Caco-2 (cell line): ENCODE data around the gene FMR1. TPM values are rescaled to one million over a fixed set of nuclear protein-coding genes. Genes with fewer than 3 reads are reported as not detected.

Source experiments
- BruUV-seq: library from RNA; stranded (reverse); fragments of 400-500 nt; replicated peaks from 2 replicates; lab custom pipeline; 2021; lab: Mats Ljungman, UMichigan
- CTCF ChIA-PET: fragments of 300-600 bp; sonication (Branson Sonifier 250); formaldehyde crosslinking; loops from one replicate; lab custom pipeline; 2022; ENCODE audit warnings: antibody characterized with exemption; lab: Charles Lee
- POLR2A ChIA-PET: fragments of 300-600 bp; sonication (Branson Sonifier 250); formaldehyde crosslinking; loops from one replicate; lab custom pipeline; 2022; ENCODE audit warnings: antibody characterized with exemption; lab: Charles Lee
- DNase-seq, 2 experiments: peaks; one replicate each; pipeline versions ENCODE4 v3.0.0 to v3.0.0-alpha.2; 2020 to 2022
- H3K27me3 ChIP-seq: replicated peaks from 2 replicates; pipeline ENCODE4 v1.6.0; 2011; ENCODE audit warnings: low read length; ENCODE audit not compliant: control insufficient read depth, insufficient read depth
- H3K36me3 ChIP-seq: 2 replicates; pipeline ENCODE4 v1.5.1; 2011; ENCODE audit warnings: low read length; ENCODE audit not compliant: control insufficient read depth, insufficient read depth
- H3K4me1 ChIP-seq: fragments of 250-450 bp; sonication (Bioruptor Pico); 2 replicates; pipeline ENCODE4 v1.5.1; 2020; ENCODE audit warnings: mild to moderate bottlenecking
- H3K4me3 ChIP-seq: 2 replicates; pipeline ENCODE4 v1.5.1; 2011; ENCODE audit warnings: low read depth, mild to moderate bottlenecking, control low read depth, low read length
- H3K9me3 ChIP-seq: fragments of 250-450 bp; sonication (Bioruptor Pico); 2 replicates; pipeline ENCODE4 v1.5.1; 2020; ENCODE audit warnings: mild to moderate bottlenecking, moderate library complexity
- H3K27ac Mint-ChIP-seq: one replicate; pipeline ENCODE4 v1.8.0; 2022; ENCODE audit warnings: mixed read lengths; ENCODE audit not compliant: unreplicated experiment
- H3K27me3 Mint-ChIP-seq: one replicate; pipeline ENCODE4 v1.8.0; 2022; ENCODE audit warnings: mixed read lengths; ENCODE audit not compliant: insufficient read depth, unreplicated experiment
- H3K36me3 Mint-ChIP-seq: one replicate; pipeline ENCODE4 v1.8.0; 2022; ENCODE audit warnings: mild to moderate bottlenecking, mixed read lengths; ENCODE audit not compliant: insufficient read depth, unreplicated experiment
- H3K4me1 Mint-ChIP-seq: one replicate; pipeline ENCODE4 v1.8.0; 2022; ENCODE audit warnings: low read depth, mixed read lengths; ENCODE audit not compliant: unreplicated experiment
- H3K4me3 Mint-ChIP-seq: one replicate; pipeline ENCODE4 v1.8.0; 2022; ENCODE audit warnings: mild to moderate bottlenecking, moderate library complexity, mixed read lengths; ENCODE audit not compliant: unreplicated experiment
- H3K9me3 Mint-ChIP-seq: one replicate; pipeline ENCODE4 v1.8.0; 2022; ENCODE audit warnings: mixed read lengths; ENCODE audit not compliant: unreplicated experiment
- intact Hi-C: fragments of 100-400 bp; cut with micrococcal nuclease; formaldehyde crosslinking; loops from one replicate; pipeline ENCODE4 v1.10.0; 2022; ENCODE audit not compliant: unreplicated experiment
- total RNA-seq: library from RNA; stranded (reverse); gene quantifications from 2 replicates; pipeline ENCODE4 v1.2.3, GENCODE V29; 2022
- TF ChIP-seq, protein P1 (sequence below), 2 experiments: fragments of 200-600 bp in 1 of 2; IDR thresholded peaks; 1 replicate in 1 of 2; 2 replicates in 1 of 2; pipeline versions ENCODE4 v1.5.1 to v1.8.0; 2011 to 2022; ENCODE audit warnings: antibody characterized with exemption in 1 of 2, control low read depth in 1 of 2, inconsistent platforms in 1 of 2, low read depth in 1 of 2, low read length in 1 of 2, mild to moderate bottlenecking in 1 of 2, moderate library complexity in 1 of 2; ENCODE audit not compliant: insufficient read depth in 1 of 2, severe bottlenecking in 1 of 2, unreplicated experiment in 1 of 2

Gene FMR1
- total RNA-seq, 1 experiment from 2014 or later, result 53.8 TPM

DNA sequence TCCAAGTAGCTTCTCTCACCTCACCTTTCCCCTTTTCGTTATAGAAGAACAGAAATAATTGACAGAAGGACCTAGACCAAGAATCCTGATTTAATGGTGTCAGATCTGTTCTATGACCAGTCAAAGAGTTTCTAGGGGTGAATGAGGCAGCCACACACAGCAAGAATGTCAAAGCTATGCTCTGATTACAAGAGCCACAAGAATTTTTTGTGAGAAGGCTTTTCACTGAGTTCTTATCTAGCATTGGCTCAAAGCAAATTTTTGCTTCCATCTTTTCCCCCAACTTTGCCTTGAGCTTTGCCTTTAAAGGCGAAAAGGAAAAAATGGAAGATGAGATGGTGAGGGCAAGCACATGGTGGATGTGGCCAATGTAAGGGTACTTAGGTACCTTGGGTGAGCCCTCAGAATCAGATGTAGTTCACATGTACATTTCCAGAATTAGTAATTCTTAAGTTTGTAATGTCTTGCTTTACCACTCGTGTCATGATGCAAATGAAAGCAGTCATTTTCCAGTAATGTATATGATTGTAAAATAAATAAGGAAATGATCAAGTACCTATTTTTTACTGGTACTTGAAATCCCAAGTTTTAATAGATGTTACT lies 23.5 kb downstream of the FMR1 start:
- peaks cover 41% of the 10 kb centered on the region for H3K36me3 Mint-ChIP-seq
- no TSS peak for BruUV-seq
- no peaks in the 10 kb centered on the region for H3K27me3 Mint-ChIP-seq
- H3K4me1 ChIP-seq, result no peaks in the 10 kb centered on the region
- no peak overlapping the region for H3K27ac Mint-ChIP-seq
- H3K4me3 Mint-ChIP-seq, result no peak overlapping the region
- H3K4me3 ChIP-seq, result no peak overlapping the region
- no peaks in the 10 kb centered on the region for H3K9me3 ChIP-seq
- no peaks in the 10 kb centered on the region for H3K27me3 ChIP-seq
- no peak for DNase-seq
- ChIA-PET POLR2A (no interaction called here), CTCF (no interaction called here)
- TF ChIP-seq, protein P1, sequence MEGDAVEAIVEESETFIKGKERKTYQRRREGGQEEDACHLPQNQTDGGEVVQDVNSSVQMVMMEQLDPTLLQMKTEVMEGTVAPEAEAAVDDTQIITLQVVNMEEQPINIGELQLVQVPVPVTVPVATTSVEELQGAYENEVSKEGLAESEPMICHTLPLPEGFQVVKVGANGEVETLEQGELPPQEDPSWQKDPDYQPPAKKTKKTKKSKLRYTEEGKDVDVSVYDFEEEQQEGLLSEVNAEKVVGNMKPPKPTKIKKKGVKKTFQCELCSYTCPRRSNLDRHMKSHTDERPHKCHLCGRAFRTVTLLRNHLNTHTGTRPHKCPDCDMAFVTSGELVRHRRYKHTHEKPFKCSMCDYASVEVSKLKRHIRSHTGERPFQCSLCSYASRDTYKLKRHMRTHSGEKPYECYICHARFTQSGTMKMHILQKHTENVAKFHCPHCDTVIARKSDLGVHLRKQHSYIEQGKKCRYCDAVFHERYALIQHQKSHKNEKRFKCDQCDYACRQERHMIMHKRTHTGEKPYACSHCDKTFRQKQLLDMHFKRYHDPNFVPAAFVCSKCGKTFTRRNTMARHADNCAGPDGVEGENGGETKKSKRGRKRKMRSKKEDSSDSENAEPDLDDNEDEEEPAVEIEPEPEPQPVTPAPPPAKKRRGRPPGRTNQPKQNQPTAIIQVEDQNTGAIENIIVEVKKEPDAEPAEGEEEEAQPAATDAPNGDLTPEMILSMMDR (IDR thresholded peaks at IDR 0.05; ENCODE audit: insufficient read depth in 1 of 2, low read depth in 1 of 2, low read length in 1 of 2, severe bottlenecking in 1 of 2, unreplicated experiment in 1 of 2), result no peak
- H3K9me3 Mint-ChIP-seq, result no peaks in the 10 kb centered on the region
- H3K4me1 Mint-ChIP-seq, result no peaks in the 10 kb centered on the region
- no peaks in the 10 kb centered on the region for H3K36me3 ChIP-seq
- intact Hi-C loops, result no loop called here

DNA sequence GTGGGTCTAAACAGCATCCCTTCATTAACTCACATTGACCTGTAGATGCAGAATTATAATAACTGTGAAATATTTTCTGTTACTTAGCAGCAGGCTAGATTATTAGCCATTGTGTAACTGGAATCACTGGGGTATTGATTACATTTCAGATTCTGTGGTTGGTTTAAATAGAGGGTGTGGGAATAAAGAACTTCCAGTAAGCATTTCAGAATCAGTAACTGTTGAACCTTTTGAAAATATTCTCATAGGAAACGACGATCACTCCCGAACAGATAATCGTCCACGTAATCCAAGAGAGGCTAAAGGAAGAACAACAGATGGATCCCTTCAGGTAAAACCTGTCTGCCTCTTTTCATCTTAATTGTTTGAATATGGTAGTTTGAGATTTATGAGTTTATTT lies 33.6 kb downstream of the FMR1 start:
- ChIA-PET POLR2A (no interaction called here), CTCF (no interaction called here)
- Mint-ChIP-seq H3K36me3 (peaks cover 51% of the 10 kb centered on the region), H3K27me3 (no peaks in the 10 kb centered on the region), H3K4me1 (no peaks in the 10 kb centered on the region), H3K27ac (no peak overlapping the region), H3K4me3 (no peak overlapping the region), H3K9me3 (no peaks in the 10 kb centered on the region)
- H3K4me1 ChIP-seq, result no peaks in the 10 kb centered on the region
- DNase-seq, result no peak
- H3K9me3 ChIP-seq, result no peaks in the 10 kb centered on the region
- TF ChIP-seq, protein P1 (IDR thresholded peaks at IDR 0.05; ENCODE audit: insufficient read depth in 1 of 2, low read depth in 1 of 2, low read length in 1 of 2, severe bottlenecking in 1 of 2, unreplicated experiment in 1 of 2), result no peak
- H3K4me3 ChIP-seq, result no peak overlapping the region
- no TSS peak for BruUV-seq
- peaks cover 2% of the 10 kb centered on the region; the same call in 1 of the 2 replicates for H3K36me3 ChIP-seq
- intact Hi-C loops, result no loop called here
- no peaks in the 10 kb centered on the region for H3K27me3 ChIP-seq

DNA sequence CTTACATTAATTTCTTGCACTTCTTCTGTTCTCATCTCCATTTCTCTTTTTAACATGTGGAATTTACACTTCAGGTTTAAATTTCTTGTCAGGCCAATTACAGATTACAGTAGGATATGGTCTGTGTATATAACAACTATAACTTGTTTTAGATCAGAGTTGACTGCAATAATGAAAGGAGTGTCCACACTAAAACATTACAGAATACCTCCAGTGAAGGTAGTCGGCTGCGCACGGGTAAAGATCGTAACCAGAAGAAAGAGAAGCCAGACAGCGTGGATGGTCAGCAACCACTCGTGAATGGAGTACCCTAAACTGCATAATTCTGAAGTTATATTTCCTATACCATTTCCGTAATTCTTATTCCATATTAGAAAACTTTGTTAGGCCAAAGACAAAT lies 36.8 kb downstream of the FMR1 start:
- TF ChIP-seq, protein P1 (IDR thresholded peaks at IDR 0.05; ENCODE audit: insufficient read depth in 1 of 2, low read depth in 1 of 2, low read length in 1 of 2, severe bottlenecking in 1 of 2, unreplicated experiment in 1 of 2), result no peak
- BruUV-seq, result no TSS peak
- Mint-ChIP-seq H3K27ac (no peak overlapping the region), H3K27me3 (no peaks in the 10 kb centered on the region), H3K4me3 (no peak overlapping the region), H3K9me3 (no peaks in the 10 kb centered on the region), H3K36me3 (peaks cover 41% of the 10 kb centered on the region), H3K4me1 (no peaks in the 10 kb centered on the region)
- no peaks in the 10 kb centered on the region for H3K27me3 ChIP-seq
- H3K36me3 ChIP-seq, result peaks cover 2% of the 10 kb centered on the region; the same call in 1 of the 2 replicates
- intact Hi-C loops, result no loop called here
- DNase-seq, result no peak
- no peaks in the 10 kb centered on the region for H3K4me1 ChIP-seq
- CTCF ChIA-PET, result no interaction called here
- H3K9me3 ChIP-seq, result no peaks in the 10 kb centered on the region
- POLR2A ChIA-PET, result no interaction called here
- H3K4me3 ChIP-seq, result no peak overlapping the region
